ENCODE measurements around the gene CFAP100. TPM values are rescaled to one million over a fixed set of nuclear protein-coding genes. Genes with fewer than 3 reads are reported as not detected.

The CFAP100 gene
- total and polyA plus RNA-seq, 9 of the 15 experiments (the other 6 are each of a cell fraction or from before 2014, with no cell fraction given), result not detected

GRCh38 chr3:126480206-126480605 is 85.5 kb downstream of the CFAP100 start (continued):
- no peak for TF ChIP-seq ZNF407 (IDR thresholded peaks at IDR 0.05; ENCODE audit: low read depth)
- TF ChIP-seq ZFPM2 (CRISPR knock-in tag; IDR thresholded peaks at IDR 0.05), result no peak
- no peak for TF ChIP-seq JUNB (CRISPR knock-in tag; conservative IDR thresholded peaks at IDR 0.05)
- TF ChIP-seq ZNF778 (CRISPR knock-in tag; IDR thresholded peaks at IDR 0.05), result no peak
- TF ChIP-seq MAFF (IDR thresholded peaks at IDR 0.05; ENCODE audit: low read length), result no peak
- TF ChIP-seq ZBTB2 (IDR thresholded peaks at IDR 0.05), result no peak
- no peak for TF ChIP-seq CBFA2T2 (conservative IDR thresholded peaks at IDR 0.05)

All from K562 (cell line).